Neural progenitor cell (in vitro differentiated cells): ENCODE data around the gene GLCE.

Source experiments
- EZH2 ChIP-seq: fragments of 200-600 bp; sonication (generic); IDR thresholded peaks from 2 replicates; pipeline ENCODE4 v1.6.1; 2017; ENCODE audit warnings: antibody characterized with exemption, mild to moderate bottlenecking, moderate library complexity
- TF ChIP-seq, protein P1 (sequence below): fragments of 200-600 bp; sonication (generic); IDR thresholded peaks from 2 replicates; pipeline ENCODE4 v1.5.1; 2017; ENCODE audit warnings: antibody characterized with exemption, mild to moderate bottlenecking

DNA sequence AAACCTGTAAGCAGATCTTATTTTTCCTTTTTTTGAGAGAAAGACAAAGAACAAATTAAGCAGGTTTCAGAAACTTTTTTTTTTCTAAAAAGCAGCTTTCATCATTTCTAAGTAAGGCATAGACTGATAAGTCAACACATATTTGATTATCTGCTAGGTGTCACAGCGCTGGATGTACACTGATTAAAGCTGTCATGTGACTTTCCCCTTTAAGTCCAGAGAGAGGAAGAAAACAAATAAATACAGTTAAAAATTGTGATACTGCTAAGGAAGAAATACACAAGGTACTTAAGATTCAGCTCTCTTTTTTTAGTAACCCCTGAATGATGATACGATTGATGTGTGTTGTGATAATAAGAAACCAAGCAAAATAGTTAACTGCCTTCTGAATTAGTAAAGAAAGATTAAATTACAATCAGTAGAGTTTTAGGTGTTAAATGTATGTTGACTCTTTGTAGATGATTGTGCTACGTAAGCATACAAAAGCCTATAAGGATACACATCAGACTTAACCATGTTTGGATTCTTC lies 2.8 kb downstream of the GLCE start:
- TF ChIP-seq, protein P1, sequence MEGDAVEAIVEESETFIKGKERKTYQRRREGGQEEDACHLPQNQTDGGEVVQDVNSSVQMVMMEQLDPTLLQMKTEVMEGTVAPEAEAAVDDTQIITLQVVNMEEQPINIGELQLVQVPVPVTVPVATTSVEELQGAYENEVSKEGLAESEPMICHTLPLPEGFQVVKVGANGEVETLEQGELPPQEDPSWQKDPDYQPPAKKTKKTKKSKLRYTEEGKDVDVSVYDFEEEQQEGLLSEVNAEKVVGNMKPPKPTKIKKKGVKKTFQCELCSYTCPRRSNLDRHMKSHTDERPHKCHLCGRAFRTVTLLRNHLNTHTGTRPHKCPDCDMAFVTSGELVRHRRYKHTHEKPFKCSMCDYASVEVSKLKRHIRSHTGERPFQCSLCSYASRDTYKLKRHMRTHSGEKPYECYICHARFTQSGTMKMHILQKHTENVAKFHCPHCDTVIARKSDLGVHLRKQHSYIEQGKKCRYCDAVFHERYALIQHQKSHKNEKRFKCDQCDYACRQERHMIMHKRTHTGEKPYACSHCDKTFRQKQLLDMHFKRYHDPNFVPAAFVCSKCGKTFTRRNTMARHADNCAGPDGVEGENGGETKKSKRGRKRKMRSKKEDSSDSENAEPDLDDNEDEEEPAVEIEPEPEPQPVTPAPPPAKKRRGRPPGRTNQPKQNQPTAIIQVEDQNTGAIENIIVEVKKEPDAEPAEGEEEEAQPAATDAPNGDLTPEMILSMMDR, result no peak
- TF ChIP-seq EZH2, result no peak
